Kidney (tissue), 14 donors: ENCODE measurements around the gene EHHADH. TPM values are rescaled to one million over a fixed set of nuclear protein-coding genes. Genes with fewer than 3 reads are reported as not detected.

Source experiments
- DNase-seq, 5 donors: peaks; one replicate each; pipeline ENCODE4 v3.0.0-alpha.2; 2013 to 2020
- FAIRE-seq: peaks from 2 replicates; lab custom pipeline; 2012; peaks lifted over from hg19 to GRCh38; lab: Jason Lieb, UNC
- H3K27ac ChIP-seq, 2 donors: one replicate each; pipeline ENCODE4 v1.7.0; 2013; ENCODE audit warnings: low read depth in 2 of 2, low read length in 2 of 2, inconsistent platforms in 1 of 2
- H3K27me3 ChIP-seq: one replicate; pipeline ENCODE4 v1.7.1; 2013; ENCODE audit warnings: low read length, inconsistent platforms; ENCODE audit not compliant: control insufficient read depth, insufficient read depth
- H3K36me3 ChIP-seq, 3 donors: one replicate each; pipeline versions ENCODE4 v1.7.0 to v1.7.1; 2013; ENCODE audit warnings: low read length in 3 of 3, control low read depth in 1 of 3, inconsistent platforms in 1 of 3; ENCODE audit not compliant: insufficient read depth in 3 of 3, control insufficient read depth in 2 of 3
- H3K4me1 ChIP-seq, 3 donors: one replicate each; pipeline versions ENCODE4 v1.7.0 to v1.7.1; 2013; ENCODE audit warnings: low read length in 3 of 3, inconsistent platforms in 1 of 3, low read depth in 1 of 3; ENCODE audit not compliant: control insufficient read depth in 2 of 3, insufficient read depth in 2 of 3
- H3K4me3 ChIP-seq, 3 donors: one replicate each; pipeline versions ENCODE4 v1.7.0 to v1.8.1; 2013; ENCODE audit warnings: low read length in 3 of 3, control low read depth in 1 of 3, inconsistent platforms in 1 of 3
- H3K9ac ChIP-seq, 3 donors: one replicate each; pipeline versions ENCODE4 v1.7.0 to v1.7.1; 2013; ENCODE audit warnings: low read length in 3 of 3, control low read depth in 1 of 3, inconsistent platforms in 1 of 3
- H3K9me3 ChIP-seq, 3 donors: one replicate each; pipeline versions ENCODE4 v1.7.0 to v1.7.1; 2013; ENCODE audit warnings: low read length in 3 of 3, control low read depth in 1 of 3, inconsistent platforms in 1 of 3; ENCODE audit not compliant: control insufficient read depth in 2 of 3, insufficient read depth in 1 of 3
- intact Hi-C: fragments of 100-400 bp; cut with DNase I; formaldehyde crosslinking; loops from one replicate; pipeline ENCODE4 v1.11.1; 2022
- polyA plus RNA-seq: library from polyadenylated mRNA; stranded (reverse); fragments of 350-450 nt; fragmentation: Illumina TruSeq; extraction: RNeasy Lipid Tissue Mini Kit (QIAGEN cat#74804); gene quantifications from one replicate; pipeline ENCODE4 v1.2.3, GENCODE V29; 2014; ENCODE audit warnings: low read depth, low replicate concordance; ENCODE audit not compliant: insufficient read depth
- total RNA-seq: library from RNA; stranded (reverse); fragmentation: NEBNext Ultra II Directional; extraction: Animal tissue kit (Norgen Biotek cat#: 25700); gene quantifications from one replicate; pipeline ENCODE4 v1.2.1, GENCODE V29; 2021
- TF ChIP-seq, protein P1 (sequence below): IDR thresholded peaks from 3 replicates; pipeline ENCODE4 v1.5.1; 2012; ENCODE audit warnings: mild to moderate bottlenecking, moderate library complexity, borderline replicate concordance; ENCODE audit not compliant: insufficient read depth; ENCODE audit errors: extremely low read depth
- donor health status: control.
- donor health status: control.
- donor health status: control.
- donor health status: control.
- donor health status: control.
- donor health status: DM: yes; HTN: yes; CAD: no.
- donor health status: Normal renal cell carcinoma (clear cell type).

Gene EHHADH
- total and polyA plus RNA-seq, 2 donors from 2014 or later = 27.9 to 60.9 TPM

DNA sequence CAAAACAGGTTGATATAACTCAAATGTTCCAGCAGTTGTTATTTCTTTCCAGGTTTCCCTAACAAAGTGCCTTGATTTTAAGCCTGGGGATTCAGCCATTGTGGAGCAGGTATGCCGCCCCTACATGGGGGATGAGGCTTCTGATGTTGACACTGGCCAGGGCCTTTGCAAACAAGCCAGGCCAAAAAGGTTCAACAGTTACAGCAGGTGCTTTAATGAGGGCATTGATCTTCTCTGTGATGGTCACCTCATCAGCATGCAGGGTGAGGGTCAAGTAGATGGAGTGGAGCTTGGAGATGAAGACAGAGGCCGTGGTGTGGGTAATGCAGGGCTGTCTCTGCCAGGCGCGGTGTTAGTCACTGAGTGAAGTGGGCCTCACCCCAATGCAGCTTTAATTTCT is 22.6 kb upstream of the EHHADH start:
- DNase-seq = no peak
- H3K9me3 ChIP-seq = no peaks in the 10 kb centered on the region
- intact Hi-C loops = no loop called here

DNA sequence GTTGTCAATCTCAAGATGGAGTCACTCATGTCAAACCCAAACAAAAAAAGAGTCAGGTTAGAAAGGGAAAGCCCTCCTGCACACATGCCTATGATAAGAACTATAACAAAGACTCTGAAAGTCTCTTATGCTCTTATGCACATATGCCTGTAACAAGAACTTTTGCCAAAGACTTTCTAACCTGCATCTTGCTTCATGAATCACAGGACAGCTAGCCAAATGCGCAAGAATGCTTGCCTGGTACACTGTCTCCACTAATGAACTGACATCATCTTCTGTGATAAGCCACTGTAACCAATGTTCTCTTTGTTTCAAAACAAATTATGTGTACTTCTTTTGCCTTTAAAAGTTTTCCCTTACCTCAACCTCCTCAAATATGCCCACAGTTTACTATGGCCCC is 18.2 kb upstream of the EHHADH start:
- H3K4me1 ChIP-seq = peaks cover 0 to 2% (median 0%) of the 10 kb centered on the region in 3 donors
- no peak overlapping the region for H3K27ac ChIP-seq
- H3K9ac ChIP-seq = no peak overlapping the region
- DNase-seq (no peak), FAIRE-seq (no peak)
- no peak overlapping the region for H3K4me3 ChIP-seq
- intact Hi-C loops = no loop called here
- no peaks in the 10 kb centered on the region for H3K9me3 ChIP-seq
- no peaks in the 10 kb centered on the region for H3K36me3 ChIP-seq
- TF ChIP-seq, protein P1, sequence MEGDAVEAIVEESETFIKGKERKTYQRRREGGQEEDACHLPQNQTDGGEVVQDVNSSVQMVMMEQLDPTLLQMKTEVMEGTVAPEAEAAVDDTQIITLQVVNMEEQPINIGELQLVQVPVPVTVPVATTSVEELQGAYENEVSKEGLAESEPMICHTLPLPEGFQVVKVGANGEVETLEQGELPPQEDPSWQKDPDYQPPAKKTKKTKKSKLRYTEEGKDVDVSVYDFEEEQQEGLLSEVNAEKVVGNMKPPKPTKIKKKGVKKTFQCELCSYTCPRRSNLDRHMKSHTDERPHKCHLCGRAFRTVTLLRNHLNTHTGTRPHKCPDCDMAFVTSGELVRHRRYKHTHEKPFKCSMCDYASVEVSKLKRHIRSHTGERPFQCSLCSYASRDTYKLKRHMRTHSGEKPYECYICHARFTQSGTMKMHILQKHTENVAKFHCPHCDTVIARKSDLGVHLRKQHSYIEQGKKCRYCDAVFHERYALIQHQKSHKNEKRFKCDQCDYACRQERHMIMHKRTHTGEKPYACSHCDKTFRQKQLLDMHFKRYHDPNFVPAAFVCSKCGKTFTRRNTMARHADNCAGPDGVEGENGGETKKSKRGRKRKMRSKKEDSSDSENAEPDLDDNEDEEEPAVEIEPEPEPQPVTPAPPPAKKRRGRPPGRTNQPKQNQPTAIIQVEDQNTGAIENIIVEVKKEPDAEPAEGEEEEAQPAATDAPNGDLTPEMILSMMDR = no peak
- no peaks in the 10 kb centered on the region for H3K27me3 ChIP-seq

More for the DNA sequence above, 22.6 kb upstream of the EHHADH start:
- no peak overlapping the region for H3K27ac ChIP-seq
- no peaks in the 10 kb centered on the region for H3K4me1 ChIP-seq
- H3K4me3 ChIP-seq = no peak overlapping the region
- H3K36me3 ChIP-seq = no peaks in the 10 kb centered on the region
- FAIRE-seq = no peak
- TF ChIP-seq, protein P1 = no peak
- no peaks in the 10 kb centered on the region for H3K27me3 ChIP-seq
- no peak overlapping the region for H3K9ac ChIP-seq

GRCh38 chr3:185270956-185271332 is 17.1 kb upstream of the EHHADH start:
- Histone ChIP-seq H3K9ac (no peak overlapping the region), H3K4me3 (no peak overlapping the region), H3K9me3 (no peaks in the 10 kb centered on the region), H3K4me1 (peaks cover 0 to 2% (median 0%) of the 10 kb centered on the region in 3 donors), H3K36me3 (no peaks in the 10 kb centered on the region), H3K27me3 (no peaks in the 10 kb centered on the region), H3K27ac (no peak overlapping the region)
- FAIRE-seq (no peak), DNase-seq (no peak)
- intact Hi-C loops = no loop called here
- TF ChIP-seq, protein P1 = no peak
